HCT116 (cell line): ENCODE data around the gene INIP. TPM values are rescaled to one million over a fixed set of nuclear protein-coding genes. Genes with fewer than 3 reads are reported as not detected.

Experiments used
- ATAC-seq: fragments of 200-7000 bp; cut with Tn5 transposase; 2 replicates; pipeline ENCODE4 v1.9.1; 2020; ENCODE audit warnings: mild to moderate bottlenecking, moderate library complexity
- BruUV-seq: library from RNA; stranded (reverse); fragments of 400-500 nt; replicated peaks from 2 replicates; lab custom pipeline; 2021; lab: Mats Ljungman, UMichigan
- CTCF ChIA-PET: fragments of 300-600 bp; sonication (Branson Sonifier 250); formaldehyde crosslinking; loops from one replicate; lab custom pipeline; 2021; ENCODE audit warnings: antibody characterized with exemption; lab: Charles Lee
- POLR2A ChIA-PET: fragments of 300-600, 350-600 bp; sonication (Branson Sonifier 250); formaldehyde crosslinking; loops from one replicate; lab custom pipeline; 2021; ENCODE audit warnings: antibody characterized with exemption; lab: Charles Lee
- RAD21 ChIA-PET, 2 experiments: fragments of 300-600 bp; sonication (Branson Sonifier 250); formaldehyde crosslinking; loops; one replicate each; lab custom pipeline; 2023; ENCODE audit warnings: low total read pairs in 2 of 2; ENCODE audit not compliant: uncharacterized antibody in 2 of 2, unreplicated experiment in 2 of 2, low non-redundant PET in 1 of 2; lab: Charles Lee
- DNase-seq: peaks from one replicate; pipeline ENCODE4 v3.0.0-alpha.2; 2010; ENCODE audit warnings: low read depth, low spot score
- H2AFZ ChIP-seq: fragments of 200-600 bp; shearing (Covaris generic), sonication (generic); 2 replicates; pipeline ENCODE4 v1.6.1; 2017; ENCODE audit warnings: low read depth, mixed run types, mixed read lengths, antibody characterized with exemption, low read length; ENCODE audit not compliant: poor library complexity, severe bottlenecking
- H3K27ac ChIP-seq: 2 replicates; pipeline ENCODE4 v1.5.1; 2012; ENCODE audit warnings: low read depth, low read length
- H3K27me3 ChIP-seq: fragments of 200-600 bp; sonication (generic); 2 replicates; pipeline ENCODE4 v1.6.1; 2016; ENCODE audit warnings: mixed run types, low read length, mixed read lengths; ENCODE audit not compliant: insufficient read depth
- H3K36me3 ChIP-seq, 2 experiments: fragments of 200-500 bp in 1 of 2; fragments of 200-600 bp in 1 of 2; sonication (Bioruptor generic) in 1 of 2; sonication (generic) in 1 of 2; 2 replicates each; pipeline versions ENCODE4 v1.5.1 to v1.6.1; 2014 to 2016; ENCODE audit warnings: low read length in 2 of 2, inconsistent platforms in 1 of 2, mixed read lengths in 1 of 2, mixed run types in 1 of 2; ENCODE audit not compliant: insufficient read depth in 2 of 2, control insufficient read depth in 1 of 2
- H3K4me1 ChIP-seq, 2 experiments: fragments of 200-600 bp in 1 of 2; sonication (generic) in 1 of 2; 2 replicates each; pipeline versions ENCODE4 v1.5.1 to v1.6.1; 2012 to 2017; ENCODE audit warnings: low read length in 2 of 2, inconsistent platforms in 1 of 2, mild to moderate bottlenecking in 1 of 2, mixed read lengths in 1 of 2, mixed run types in 1 of 2, moderate library complexity in 1 of 2; ENCODE audit not compliant: insufficient read depth in 2 of 2, control insufficient read depth in 1 of 2
- H3K4me2 ChIP-seq: fragments of 200-600 bp; sonication (generic); 2 replicates; pipeline ENCODE4 v1.6.1; 2017; ENCODE audit warnings: mixed run types, low read length, mixed read lengths
- H3K4me3 ChIP-seq, 2 experiments: fragments of 200-600 bp in 1 of 2; sonication (generic) in 1 of 2; replicated peaks in 1 of 2; 2 replicates each; pipeline ENCODE4 v1.5.1; 2011 to 2016; ENCODE audit warnings: low read length in 2 of 2, control low read depth in 1 of 2, low read depth in 1 of 2, mild to moderate bottlenecking in 1 of 2, mixed read lengths in 1 of 2, mixed run types in 1 of 2
- H3K79me2 ChIP-seq: fragments of 200-600 bp; sonication (generic); 2 replicates; pipeline ENCODE4 v1.6.1; 2017; ENCODE audit warnings: mild to moderate bottlenecking, mixed run types, low read length, moderate library complexity, mixed read lengths; ENCODE audit not compliant: insufficient read depth
- H3K9ac ChIP-seq: fragments of 200-600 bp; sonication (generic); 2 replicates; pipeline ENCODE4 v1.6.1; 2016; ENCODE audit warnings: low read length, mixed read lengths
- H3K9me2 ChIP-seq: fragments of 200-600 bp; sonication (generic), shearing (Covaris generic); 2 replicates; pipeline ENCODE4 v1.6.1; 2017; ENCODE audit warnings: mixed run types, mild to moderate bottlenecking, moderate library complexity; ENCODE audit not compliant: insufficient read depth
- H3K9me3 ChIP-seq, 2 experiments: fragments of 200-500 bp in 1 of 2; fragments of 200-600 bp in 1 of 2; sonication (Bioruptor generic) in 1 of 2; sonication (generic) in 1 of 2; 2 replicates each; pipeline ENCODE4 v1.6.1; 2014 to 2017; ENCODE audit warnings: low read length in 2 of 2, mixed read lengths in 2 of 2, inconsistent platforms in 1 of 2, low read depth in 1 of 2, mild to moderate bottlenecking in 1 of 2, mixed run types in 1 of 2, moderate library complexity in 1 of 2; ENCODE audit not compliant: control insufficient read depth in 1 of 2, insufficient read depth in 1 of 2
- H4K20me1 ChIP-seq: fragments of 200-600 bp; sonication (generic), shearing (Covaris generic); 2 replicates; pipeline ENCODE4 v1.6.1; 2017; ENCODE audit warnings: mixed run types, mild to moderate bottlenecking, moderate library complexity; ENCODE audit not compliant: insufficient read depth
- CBX3 ChIP-seq: IDR thresholded peaks from 2 replicates; pipeline ENCODE4 v1.6.1; 2012; ENCODE audit warnings: low read depth
- EGR1 ChIP-seq: IDR thresholded peaks from 2 replicates; pipeline ENCODE4 v1.6.1; 2012; ENCODE audit warnings: low read depth
- ELF1 ChIP-seq: IDR thresholded peaks from 2 replicates; pipeline ENCODE4 v1.6.1; 2012; ENCODE audit warnings: low read depth, borderline replicate concordance
- EZH2phosphoT487 ChIP-seq: fragments of 200-600 bp; IDR thresholded peaks from 2 replicates; pipeline ENCODE4 v1.6.1; 2018; ENCODE audit warnings: antibody characterized with exemption, borderline replicate concordance
- SIN3A ChIP-seq: IDR thresholded peaks from 2 replicates; pipeline ENCODE4 v1.6.1; 2012; ENCODE audit warnings: low read depth
- SRF ChIP-seq: IDR thresholded peaks from 2 replicates; pipeline ENCODE4 v1.6.1; 2012; ENCODE audit warnings: low read depth
- TCF7L2 ChIP-seq: IDR thresholded peaks from 2 replicates; pipeline ENCODE4 v1.7.0; 2011; ENCODE audit warnings: borderline replicate concordance, inconsistent platforms; ENCODE audit not compliant: insufficient read depth, insufficient read length; ENCODE audit errors: extremely low read depth
- intact Hi-C: fragments of 100-400 bp; cut with micrococcal nuclease; formaldehyde crosslinking; loops from 2 replicates; pipeline ENCODE4 v1.10.0; 2022
- total RNA-seq: library from RNA; stranded (reverse); gene quantifications from one replicate; pipeline ENCODE4 v1.2.1, GENCODE V29; 2021; ENCODE audit not compliant: unreplicated experiment
- TF ChIP-seq, protein P1 (sequence below), 3 experiments: fragments of 200-600 bp in 1 of 3; sonication (generic) in 1 of 3; IDR thresholded peaks in 2 of 3; conservative IDR thresholded peaks in 1 of 3; 2 replicates each; pipeline ENCODE4 v1.5.1; 2012 to 2017; ENCODE audit warnings: low read depth in 2 of 3, low read length in 2 of 3, antibody characterized with exemption in 1 of 3, borderline replicate concordance in 1 of 3, control low read depth in 1 of 3, mild to moderate bottlenecking in 1 of 3, mixed read lengths in 1 of 3, mixed run types in 1 of 3, moderate library complexity in 1 of 3; ENCODE audit not compliant: insufficient read depth in 1 of 3
- TF ChIP-seq, protein P2 (sequence below): IDR thresholded peaks from 2 replicates; pipeline ENCODE4 v1.6.1; 2011; ENCODE audit warnings: mild to moderate bottlenecking, low read length, moderate library complexity; ENCODE audit not compliant: insufficient replicate concordance; ENCODE audit errors: extremely low read depth

The INIP gene
- total RNA-seq, 1 experiment from 2014 or later = 28.9 TPM

DNA sequence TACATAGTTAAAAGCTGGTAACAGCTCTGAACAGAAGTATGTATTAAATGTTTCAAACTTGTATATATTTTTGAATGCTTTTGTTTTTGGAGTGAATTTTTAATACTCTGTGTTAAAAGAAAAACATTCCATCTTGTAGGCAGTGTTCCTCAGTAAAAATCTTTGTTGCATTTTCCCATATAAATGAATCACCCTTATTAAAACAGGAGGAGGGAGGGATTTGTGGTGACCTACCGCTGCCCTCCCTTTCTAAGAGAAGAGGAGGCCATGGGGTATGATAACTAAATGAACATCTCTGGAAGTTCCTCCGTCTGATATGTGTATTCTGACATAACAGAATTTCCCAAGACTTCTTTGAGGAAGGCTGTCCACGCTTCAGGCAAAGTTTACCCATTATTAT lies 53.4 kb downstream of the INIP start:
- POLR2A ChIA-PET = no interaction called here
- no peaks in the 10 kb centered on the region for H3K4me1 ChIP-seq
- no peaks in the 10 kb centered on the region for H3K9me3 ChIP-seq
- no TSS peak for BruUV-seq
- no peaks in the 10 kb centered on the region for H4K20me1 ChIP-seq
- ATAC-seq = no peak
- RAD21 ChIA-PET = no interaction called here
- H2AFZ ChIP-seq = no peak overlapping the region
- no peak overlapping the region for H3K27ac ChIP-seq
- no peak for DNase-seq
- H3K9ac ChIP-seq = no peak overlapping the region
- intact Hi-C loops = no loop called here
- no peak overlapping the region for H3K4me2 ChIP-seq
- CTCF ChIA-PET = no interaction called here
- H3K27me3 ChIP-seq = no peaks in the 10 kb centered on the region
- TF ChIP-seq CBX3 (no peak), EZH2phosphoT487 (no peak), SRF (no peak), EGR1 (no peak), SIN3A (no peak), ELF1 (no peak), TCF7L2 (no peak)
- TF ChIP-seq, protein P1, sequence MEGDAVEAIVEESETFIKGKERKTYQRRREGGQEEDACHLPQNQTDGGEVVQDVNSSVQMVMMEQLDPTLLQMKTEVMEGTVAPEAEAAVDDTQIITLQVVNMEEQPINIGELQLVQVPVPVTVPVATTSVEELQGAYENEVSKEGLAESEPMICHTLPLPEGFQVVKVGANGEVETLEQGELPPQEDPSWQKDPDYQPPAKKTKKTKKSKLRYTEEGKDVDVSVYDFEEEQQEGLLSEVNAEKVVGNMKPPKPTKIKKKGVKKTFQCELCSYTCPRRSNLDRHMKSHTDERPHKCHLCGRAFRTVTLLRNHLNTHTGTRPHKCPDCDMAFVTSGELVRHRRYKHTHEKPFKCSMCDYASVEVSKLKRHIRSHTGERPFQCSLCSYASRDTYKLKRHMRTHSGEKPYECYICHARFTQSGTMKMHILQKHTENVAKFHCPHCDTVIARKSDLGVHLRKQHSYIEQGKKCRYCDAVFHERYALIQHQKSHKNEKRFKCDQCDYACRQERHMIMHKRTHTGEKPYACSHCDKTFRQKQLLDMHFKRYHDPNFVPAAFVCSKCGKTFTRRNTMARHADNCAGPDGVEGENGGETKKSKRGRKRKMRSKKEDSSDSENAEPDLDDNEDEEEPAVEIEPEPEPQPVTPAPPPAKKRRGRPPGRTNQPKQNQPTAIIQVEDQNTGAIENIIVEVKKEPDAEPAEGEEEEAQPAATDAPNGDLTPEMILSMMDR (IDR thresholded peaks at IDR 0.05 in 2 of 3, conservative IDR thresholded peaks at IDR 0.05 in 1 of 3; ENCODE audit: borderline replicate concordance in 1 of 3, insufficient read depth in 1 of 3, low read depth in 2 of 3, low read length in 2 of 3) = no peak
- TF ChIP-seq, protein P2, sequence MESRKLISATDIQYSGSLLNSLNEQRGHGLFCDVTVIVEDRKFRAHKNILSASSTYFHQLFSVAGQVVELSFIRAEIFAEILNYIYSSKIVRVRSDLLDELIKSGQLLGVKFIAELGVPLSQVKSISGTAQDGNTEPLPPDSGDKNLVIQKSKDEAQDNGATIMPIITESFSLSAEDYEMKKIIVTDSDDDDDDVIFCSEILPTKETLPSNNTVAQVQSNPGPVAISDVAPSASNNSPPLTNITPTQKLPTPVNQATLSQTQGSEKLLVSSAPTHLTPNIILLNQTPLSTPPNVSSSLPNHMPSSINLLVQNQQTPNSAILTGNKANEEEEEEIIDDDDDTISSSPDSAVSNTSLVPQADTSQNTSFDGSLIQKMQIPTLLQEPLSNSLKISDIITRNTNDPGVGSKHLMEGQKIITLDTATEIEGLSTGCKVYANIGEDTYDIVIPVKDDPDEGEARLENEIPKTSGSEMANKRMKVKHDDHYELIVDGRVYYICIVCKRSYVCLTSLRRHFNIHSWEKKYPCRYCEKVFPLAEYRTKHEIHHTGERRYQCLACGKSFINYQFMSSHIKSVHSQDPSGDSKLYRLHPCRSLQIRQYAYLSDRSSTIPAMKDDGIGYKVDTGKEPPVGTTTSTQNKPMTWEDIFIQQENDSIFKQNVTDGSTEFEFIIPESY = no peak
- H3K79me2 ChIP-seq = no peaks in the 10 kb centered on the region
- H3K36me3 ChIP-seq = no peaks in the 10 kb centered on the region
- no peak overlapping the region for H3K4me3 ChIP-seq
- no peaks in the 10 kb centered on the region for H3K9me2 ChIP-seq
